ENCODE data around the gene PARP3.

The PARP3 gene

GRCh38 chr3:51934139-51934850, 7.9 kb upstream of the PARP3 start:
- no peak for DNase-seq (ENCODE audit: low read depth in 2 of 2)

GRCh38 chr3:51934991-51935885, 6.9 kb upstream of the PARP3 start:
- DNase-seq (ENCODE audit: low read depth in 2 of 2): no peak

- DNase-seq (ENCODE audit: low read depth in 2 of 2): no peak
Measured at GRCh38 chr3:51935886-51936755, 6.0 kb upstream of the PARP3 start.

- no peak for DNase-seq (ENCODE audit: low read depth in 2 of 2)
Measured at GRCh38 chr3:51937014-51937413, 5.1 kb upstream of the PARP3 start.

GRCh38 chr3:51937611-51938450, 4.3 kb upstream of the PARP3 start:
- DNase-seq (ENCODE audit: low read depth in 2 of 2): no peak

GRCh38 chr3:51938780-51939425, 3.3 kb upstream of the PARP3 start:
- DNase-seq (ENCODE audit: low read depth in 2 of 2): no peak

- no peak for DNase-seq (ENCODE audit: low read depth in 2 of 2)
Measured at GRCh38 chr3:51940648-51941462, 1.3 kb upstream of the PARP3 start.

DNA sequence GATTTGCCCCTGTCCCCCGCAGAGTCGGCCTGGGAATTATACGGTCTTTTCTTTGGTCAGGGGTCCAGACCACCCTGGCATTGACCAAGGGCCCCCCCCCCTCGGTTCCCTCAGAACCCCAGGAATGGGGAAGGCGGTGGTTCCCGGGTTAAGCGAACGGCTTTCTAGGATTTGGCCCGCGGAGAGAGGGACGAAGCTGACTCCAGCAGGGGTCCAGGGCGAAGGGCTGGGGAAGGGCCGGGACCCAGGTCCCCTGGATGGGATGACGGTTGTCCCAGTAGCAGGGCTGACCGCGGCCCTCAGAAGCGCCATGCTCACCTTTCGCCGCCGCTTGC, 733 bp upstream of the PARP3 start:
- DNase-seq (ENCODE audit: low read depth in 2 of 2): no peak

- DNase-seq (ENCODE audit: low read depth in 2 of 2): no peak
Measured at GRCh38 chr3:51942603-51943450, 664 bp downstream of the PARP3 start.

DNA sequence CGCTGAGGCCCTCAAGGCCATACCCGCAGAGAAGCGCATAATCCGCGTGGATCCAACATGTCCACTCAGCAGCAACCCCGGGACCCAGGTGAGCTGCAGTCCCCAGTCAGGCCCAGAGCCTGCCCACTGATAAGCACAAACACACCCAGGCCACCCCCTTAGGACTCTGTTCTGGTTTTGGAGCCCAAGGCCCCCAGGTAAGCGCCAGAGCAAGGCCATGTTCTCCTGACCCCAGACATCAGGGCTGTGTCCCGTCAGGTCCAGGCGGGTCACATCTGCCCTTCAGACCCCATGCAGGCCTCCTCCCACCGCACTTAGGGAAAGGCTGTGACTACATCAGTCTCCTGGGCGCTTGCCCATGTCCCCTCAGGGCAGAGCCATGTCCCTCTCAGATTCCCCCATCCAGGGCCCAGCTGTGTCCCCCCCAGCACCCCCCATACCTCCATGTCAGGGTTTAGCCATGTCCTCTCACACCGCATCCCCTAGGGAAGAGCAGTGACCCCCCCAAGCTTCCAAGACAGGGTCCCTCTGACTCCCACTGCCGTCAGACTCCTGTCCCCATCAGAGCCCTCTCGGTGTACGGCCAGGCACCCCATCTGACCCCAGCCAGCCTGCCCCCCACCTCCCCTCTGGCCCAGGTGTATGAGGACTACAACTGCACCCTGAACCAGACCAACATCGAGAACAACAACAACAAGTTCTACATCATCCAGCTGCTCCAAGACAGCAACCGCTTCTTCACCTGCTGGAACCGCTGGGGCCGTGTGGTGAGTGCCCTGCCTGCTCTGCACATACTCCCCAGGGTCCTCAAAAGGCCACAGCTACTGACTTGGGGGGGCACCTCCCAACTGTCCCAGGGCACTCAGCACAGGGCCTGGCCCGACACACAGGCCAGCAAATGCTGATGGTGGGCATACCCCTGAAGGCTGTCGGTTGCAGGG, 1.6 kb downstream of the PARP3 start:
- no peak for DNase-seq (ENCODE audit: low read depth in 2 of 2)

GRCh38 chr3:51944451-51945021, 2.4 kb downstream of the PARP3 start:
- no peak for DNase-seq (ENCODE audit: low read depth in 2 of 2)

DNA sequence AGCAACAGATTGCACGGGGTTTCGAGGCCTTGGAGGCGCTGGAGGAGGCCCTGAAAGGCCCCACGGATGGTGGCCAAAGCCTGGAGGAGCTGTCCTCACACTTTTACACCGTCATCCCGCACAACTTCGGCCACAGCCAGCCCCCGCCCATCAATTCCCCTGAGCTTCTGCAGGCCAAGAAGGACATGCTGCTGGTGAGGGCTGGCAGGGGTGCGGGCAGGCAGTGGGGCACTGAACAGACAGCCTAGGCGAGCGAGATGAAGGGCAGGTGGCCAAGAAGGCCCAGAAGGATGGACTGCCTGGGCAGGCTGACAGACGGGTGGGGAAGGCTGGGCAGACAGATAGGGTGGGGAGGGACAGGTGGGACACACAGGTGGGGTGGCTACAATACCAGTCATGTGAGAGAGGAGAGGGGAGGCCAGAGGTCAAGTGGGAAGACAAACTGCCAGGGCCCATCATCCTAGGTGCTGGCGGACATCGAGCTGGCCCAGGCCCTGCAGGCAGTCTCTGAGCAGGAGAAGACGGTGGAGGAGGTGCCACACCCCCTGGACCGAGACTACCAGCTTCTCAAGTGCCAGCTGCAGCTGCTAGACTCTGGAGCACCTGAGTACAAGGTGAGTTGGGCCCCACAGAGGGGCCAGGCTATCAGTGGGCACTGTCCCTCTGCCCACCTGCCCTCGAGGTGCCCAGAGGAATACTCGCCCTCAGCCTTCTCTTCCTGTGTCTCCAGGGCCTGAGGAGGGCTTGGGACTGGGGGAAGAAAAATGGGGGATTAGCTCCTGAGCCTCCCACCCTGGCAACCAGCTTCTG, 3.1 kb downstream of the PARP3 start:
- DNase-seq (ENCODE audit: low read depth in 2 of 2): no peak

GRCh38 chr3:51945926-51946705, 4.0 kb downstream of the PARP3 start:
- DNase-seq (ENCODE audit: low read depth in 2 of 2): no peak

DNA sequence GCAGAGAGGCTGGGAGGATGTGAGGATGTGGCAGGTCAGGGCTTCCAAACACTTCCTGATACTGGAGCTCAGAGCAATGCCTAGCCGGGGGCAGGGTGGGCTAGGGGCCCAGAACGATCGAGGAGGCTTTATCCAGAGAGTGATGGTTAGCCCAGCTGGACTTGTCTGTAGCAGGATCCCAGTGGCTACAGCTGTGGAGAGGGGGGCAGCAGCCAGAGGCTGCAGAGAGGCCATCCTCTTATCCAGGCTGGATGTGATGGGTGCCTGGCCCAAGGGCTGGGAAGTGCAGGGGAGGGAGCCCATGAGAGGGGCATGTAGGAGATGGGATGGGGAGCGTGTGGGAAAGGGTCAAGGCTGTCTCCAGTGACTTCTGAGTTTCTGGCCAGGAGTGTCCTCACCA, 4.6 kb downstream of the PARP3 start:
- no peak for DNase-seq (ENCODE audit: low read depth in 2 of 2)

- DNase-seq (ENCODE audit: low read depth in 2 of 2): no peak
Measured at GRCh38 chr3:51947215-51947900, 5.2 kb downstream of the PARP3 start.
